GM23338 (cell line): ENCODE results near the gene SLC2A13. TPM values are rescaled to one million over a fixed set of nuclear protein-coding genes. Genes with fewer than 3 reads are reported as not detected.

ENCODE experiments used
- ATAC-seq: fragments of 200-7000 bp; cut with Tn5 transposase; 3 replicates; pipeline ENCODE4 v1.9.1; 2020
- DNase-seq: peaks from one replicate; pipeline ENCODE4 v3.0.0-alpha.2; 2015; ENCODE audit warnings: low spot score
- H2AFZ ChIP-seq: fragments of 200-600 bp; sonication (generic); 2 replicates; pipeline ENCODE4 v1.8.0; 2016; ENCODE audit warnings: antibody characterized with exemption, mild to moderate bottlenecking, moderate library complexity
- H3F3A ChIP-seq: fragments of 200-600 bp; sonication (generic); replicated peaks from 2 replicates; pipeline ENCODE4 v1.8.0; 2017; ENCODE audit warnings: antibody characterized with exemption, mixed run types, low read depth
- H3K27ac ChIP-seq: fragments of 200-600 bp; sonication (generic); 2 replicates; pipeline ENCODE4 v1.6.1; 2016; ENCODE audit warnings: low read depth
- H3K27me3 ChIP-seq: fragments of 200-600 bp; sonication (generic); 2 replicates; pipeline ENCODE4 v1.8.0; 2016; ENCODE audit warnings: mild to moderate bottlenecking, mixed run types, moderate library complexity; ENCODE audit not compliant: insufficient read depth
- H3K36me3 ChIP-seq: fragments of 200-600 bp; sonication (generic); 2 replicates; pipeline ENCODE4 v1.8.0; 2016; ENCODE audit warnings: mild to moderate bottlenecking; ENCODE audit not compliant: insufficient read depth
- H3K4me1 ChIP-seq: fragments of 200-600 bp; sonication (generic); 2 replicates; pipeline ENCODE4 v1.8.0; 2016; ENCODE audit warnings: mild to moderate bottlenecking, moderate library complexity; ENCODE audit not compliant: insufficient read depth
- H3K4me2 ChIP-seq: fragments of 200-600 bp; sonication (generic); 2 replicates; pipeline ENCODE4 v1.7.1; 2017; ENCODE audit warnings: mixed run types
- H3K4me3 ChIP-seq: fragments of 200-600 bp; sonication (generic); 2 replicates; pipeline ENCODE4 v1.6.1; 2016; ENCODE audit warnings: mixed run types
- H3K79me2 ChIP-seq: fragments of 200-600 bp; sonication (generic); replicated peaks from 2 replicates; pipeline ENCODE4 v1.8.0; 2017; ENCODE audit warnings: mild to moderate bottlenecking; ENCODE audit not compliant: insufficient read depth
- H3K9me2 ChIP-seq: fragments of 200-600 bp; sonication (generic); 2 replicates; pipeline ENCODE4 v1.8.0; 2017; ENCODE audit not compliant: insufficient read depth
- H4K20me1 ChIP-seq: fragments of 200-600 bp; sonication (generic); replicated peaks from 2 replicates; pipeline ENCODE4 v1.8.0; 2017; ENCODE audit warnings: mild to moderate bottlenecking; ENCODE audit not compliant: insufficient read depth
- H3K27ac Mint-ChIP-seq: 2 replicates; pipeline ENCODE4 v1.8.0; 2020; ENCODE audit warnings: inconsistent platforms, mild to moderate bottlenecking, moderate library complexity, mixed read lengths
- H3K27me3 Mint-ChIP-seq: 3 replicates; pipeline ENCODE4 v1.8.0; 2022; ENCODE audit warnings: low read depth, mild to moderate bottlenecking, moderate library complexity, mixed read lengths, inconsistent platforms; ENCODE audit not compliant: insufficient read depth, poor library complexity
- H3K36me3 Mint-ChIP-seq: 3 replicates; pipeline ENCODE4 v1.8.0; 2021; ENCODE audit warnings: low read depth, mild to moderate bottlenecking, inconsistent platforms, moderate library complexity, mixed read lengths
- H3K4me1 Mint-ChIP-seq: 3 replicates; pipeline ENCODE4 v1.8.0; 2020; ENCODE audit warnings: mild to moderate bottlenecking, inconsistent platforms, mixed read lengths
- H3K4me3 Mint-ChIP-seq: 3 replicates; pipeline ENCODE4 v1.8.0; 2021; ENCODE audit warnings: moderate library complexity, mild to moderate bottlenecking, inconsistent platforms, mixed read lengths
- H3K9me3 Mint-ChIP-seq: 3 replicates; pipeline ENCODE4 v1.8.0; 2020; ENCODE audit warnings: moderate library complexity, mild to moderate bottlenecking, inconsistent platforms, mixed read lengths
- CREB1 ChIP-seq: fragments of 250-450 bp; sonication (Bioruptor Pico); IDR thresholded peaks from 2 replicates; pipeline ENCODE4 v1.5.0; 2020; ENCODE audit warnings: low read depth, mild to moderate bottlenecking, moderate library complexity
- EZH2phosphoT487 ChIP-seq: fragments of 200-600 bp; sonication (generic); IDR thresholded peaks from one replicate; pipeline ENCODE4 v1.8.1; 2018; ENCODE audit warnings: antibody characterized with exemption; ENCODE audit not compliant: unreplicated experiment
- NANOG ChIP-seq: IDR thresholded peaks from 2 replicates; pipeline ENCODE4 v1.6.1; 2016; ENCODE audit warnings: antibody characterized with exemption, borderline replicate concordance
- REST ChIP-seq: IDR thresholded peaks from one replicate; pipeline ENCODE4 v1.6.1; 2018; ENCODE audit warnings: antibody characterized with exemption; ENCODE audit not compliant: unreplicated experiment
- STAT1 ChIP-seq: IDR thresholded peaks from one replicate; pipeline ENCODE4 v1.6.1; 2016; ENCODE audit warnings: antibody characterized with exemption; ENCODE audit not compliant: unreplicated experiment
- ZNF331 ChIP-seq: fragments of 250-450 bp; sonication (Bioruptor Pico); IDR thresholded peaks from 2 replicates; pipeline ENCODE4 v1.5.0; 2020; ENCODE audit warnings: low read depth, mild to moderate bottlenecking, moderate library complexity
- polyA plus RNA-seq: library from polyadenylated mRNA; unstranded; fragments of >200 nt; fragmentation: Nextera tagmentation; extraction: Ambion mirVana; gene quantifications from 2 replicates; pipeline ENCODE4 v1.2.1, GENCODE V29; 2016
- total RNA-seq: library from RNA; depleted of rRNA; stranded (reverse); fragments of >200 nt; shearing (Covaris generic); gene quantifications from 2 replicates; pipeline ENCODE4 v1.2.3, GENCODE V29; 2014
- TF ChIP-seq, protein P1 (sequence below), 2 experiments: fragments of 200-600 bp in 1 of 2; sonication (generic) in 1 of 2; conservative IDR thresholded peaks; 2 replicates each; pipeline versions ENCODE4 v1.5.1 to v1.6.1; 2016 to 2017; ENCODE audit warnings: antibody characterized with exemption in 2 of 2, low read depth in 2 of 2, mild to moderate bottlenecking in 2 of 2, moderate library complexity in 1 of 2
- TF ChIP-seq, protein P2 (sequence below): fragments of 250-450 bp; sonication (Bioruptor Pico); IDR thresholded peaks from 2 replicates; pipeline ENCODE4 v1.5.0; 2020; ENCODE audit warnings: mild to moderate bottlenecking, moderate library complexity

SLC2A13 gene
- total and polyA plus RNA-seq, 2 experiments from 2014 or later, result 6.8 to 22.7 TPM

- TF ChIP-seq STAT1, result no peak
- TF ChIP-seq CREB1 (CRISPR knock-in tag), result no peak
- no peak for TF ChIP-seq EZH2phosphoT487
- TF ChIP-seq NANOG, result no peak
- TF ChIP-seq, protein P1, sequence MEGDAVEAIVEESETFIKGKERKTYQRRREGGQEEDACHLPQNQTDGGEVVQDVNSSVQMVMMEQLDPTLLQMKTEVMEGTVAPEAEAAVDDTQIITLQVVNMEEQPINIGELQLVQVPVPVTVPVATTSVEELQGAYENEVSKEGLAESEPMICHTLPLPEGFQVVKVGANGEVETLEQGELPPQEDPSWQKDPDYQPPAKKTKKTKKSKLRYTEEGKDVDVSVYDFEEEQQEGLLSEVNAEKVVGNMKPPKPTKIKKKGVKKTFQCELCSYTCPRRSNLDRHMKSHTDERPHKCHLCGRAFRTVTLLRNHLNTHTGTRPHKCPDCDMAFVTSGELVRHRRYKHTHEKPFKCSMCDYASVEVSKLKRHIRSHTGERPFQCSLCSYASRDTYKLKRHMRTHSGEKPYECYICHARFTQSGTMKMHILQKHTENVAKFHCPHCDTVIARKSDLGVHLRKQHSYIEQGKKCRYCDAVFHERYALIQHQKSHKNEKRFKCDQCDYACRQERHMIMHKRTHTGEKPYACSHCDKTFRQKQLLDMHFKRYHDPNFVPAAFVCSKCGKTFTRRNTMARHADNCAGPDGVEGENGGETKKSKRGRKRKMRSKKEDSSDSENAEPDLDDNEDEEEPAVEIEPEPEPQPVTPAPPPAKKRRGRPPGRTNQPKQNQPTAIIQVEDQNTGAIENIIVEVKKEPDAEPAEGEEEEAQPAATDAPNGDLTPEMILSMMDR (conservative IDR thresholded peaks at IDR 0.05; ENCODE audit: low read depth in 2 of 2), result no peak
Observed at GRCh38 chr12:39780411-39780912, 325.4 kb downstream of the SLC2A13 start (continued).

DNA sequence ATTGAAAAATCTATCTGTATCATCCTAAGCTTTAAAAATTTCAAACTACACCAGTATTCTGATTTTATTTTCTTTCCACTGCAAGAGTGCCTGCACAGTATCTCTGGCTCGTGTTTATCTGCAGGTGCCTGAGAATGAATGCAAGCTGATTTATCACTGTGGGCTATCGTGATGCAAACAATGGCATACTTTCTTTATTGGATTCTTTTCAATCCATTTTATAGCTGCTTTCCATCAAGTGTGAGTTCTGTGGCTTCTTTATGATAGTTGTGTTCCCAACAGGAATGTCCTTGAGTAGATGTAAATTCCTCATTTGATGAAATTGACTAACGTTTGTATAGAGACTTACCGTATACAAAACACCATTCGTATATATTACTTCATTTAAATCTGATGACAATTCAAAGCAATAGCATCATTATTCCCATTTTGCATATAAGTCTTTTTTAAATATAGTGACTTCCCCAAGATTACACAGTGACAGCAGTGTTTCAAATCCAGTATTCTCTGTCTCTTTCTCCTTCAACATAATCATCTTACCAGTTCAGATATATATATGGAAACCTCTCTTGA lies 326.0 kb downstream of the SLC2A13 start:
- Mint-ChIP-seq H3K27me3 (no peaks in the 10 kb centered on the region), H3K4me1 (no peaks in the 10 kb centered on the region), H3K36me3 (peaks cover 6% of the 10 kb centered on the region; the same call in 2 of the 3 replicates), H3K27ac (no peak overlapping the region), H3K4me3 (no peak overlapping the region), H3K9me3 (no peaks in the 10 kb centered on the region; the same call in 2 of the 3 replicates)
- H4K20me1 ChIP-seq, result no peaks in the 10 kb centered on the region
- H2AFZ ChIP-seq, result no peak overlapping the region
- no peaks in the 10 kb centered on the region for H3F3A ChIP-seq
- H3K4me1 ChIP-seq, result no peaks in the 10 kb centered on the region
- no peaks in the 10 kb centered on the region for H3K79me2 ChIP-seq
- no peak for DNase-seq
- 0 out of 2 replicates have a peak, but pooled peaks cover 5% of the 10 kb centered on the region for H3K9me2 ChIP-seq
- ATAC-seq, result no peak
- no peak overlapping the region for H3K4me2 ChIP-seq
- TF ChIP-seq STAT1 (no peak), NANOG (no peak), ZNF331 (CRISPR knock-in tag) (no peak), EZH2phosphoT487 (no peak), REST (no peak)
- TF ChIP-seq, protein P2, sequence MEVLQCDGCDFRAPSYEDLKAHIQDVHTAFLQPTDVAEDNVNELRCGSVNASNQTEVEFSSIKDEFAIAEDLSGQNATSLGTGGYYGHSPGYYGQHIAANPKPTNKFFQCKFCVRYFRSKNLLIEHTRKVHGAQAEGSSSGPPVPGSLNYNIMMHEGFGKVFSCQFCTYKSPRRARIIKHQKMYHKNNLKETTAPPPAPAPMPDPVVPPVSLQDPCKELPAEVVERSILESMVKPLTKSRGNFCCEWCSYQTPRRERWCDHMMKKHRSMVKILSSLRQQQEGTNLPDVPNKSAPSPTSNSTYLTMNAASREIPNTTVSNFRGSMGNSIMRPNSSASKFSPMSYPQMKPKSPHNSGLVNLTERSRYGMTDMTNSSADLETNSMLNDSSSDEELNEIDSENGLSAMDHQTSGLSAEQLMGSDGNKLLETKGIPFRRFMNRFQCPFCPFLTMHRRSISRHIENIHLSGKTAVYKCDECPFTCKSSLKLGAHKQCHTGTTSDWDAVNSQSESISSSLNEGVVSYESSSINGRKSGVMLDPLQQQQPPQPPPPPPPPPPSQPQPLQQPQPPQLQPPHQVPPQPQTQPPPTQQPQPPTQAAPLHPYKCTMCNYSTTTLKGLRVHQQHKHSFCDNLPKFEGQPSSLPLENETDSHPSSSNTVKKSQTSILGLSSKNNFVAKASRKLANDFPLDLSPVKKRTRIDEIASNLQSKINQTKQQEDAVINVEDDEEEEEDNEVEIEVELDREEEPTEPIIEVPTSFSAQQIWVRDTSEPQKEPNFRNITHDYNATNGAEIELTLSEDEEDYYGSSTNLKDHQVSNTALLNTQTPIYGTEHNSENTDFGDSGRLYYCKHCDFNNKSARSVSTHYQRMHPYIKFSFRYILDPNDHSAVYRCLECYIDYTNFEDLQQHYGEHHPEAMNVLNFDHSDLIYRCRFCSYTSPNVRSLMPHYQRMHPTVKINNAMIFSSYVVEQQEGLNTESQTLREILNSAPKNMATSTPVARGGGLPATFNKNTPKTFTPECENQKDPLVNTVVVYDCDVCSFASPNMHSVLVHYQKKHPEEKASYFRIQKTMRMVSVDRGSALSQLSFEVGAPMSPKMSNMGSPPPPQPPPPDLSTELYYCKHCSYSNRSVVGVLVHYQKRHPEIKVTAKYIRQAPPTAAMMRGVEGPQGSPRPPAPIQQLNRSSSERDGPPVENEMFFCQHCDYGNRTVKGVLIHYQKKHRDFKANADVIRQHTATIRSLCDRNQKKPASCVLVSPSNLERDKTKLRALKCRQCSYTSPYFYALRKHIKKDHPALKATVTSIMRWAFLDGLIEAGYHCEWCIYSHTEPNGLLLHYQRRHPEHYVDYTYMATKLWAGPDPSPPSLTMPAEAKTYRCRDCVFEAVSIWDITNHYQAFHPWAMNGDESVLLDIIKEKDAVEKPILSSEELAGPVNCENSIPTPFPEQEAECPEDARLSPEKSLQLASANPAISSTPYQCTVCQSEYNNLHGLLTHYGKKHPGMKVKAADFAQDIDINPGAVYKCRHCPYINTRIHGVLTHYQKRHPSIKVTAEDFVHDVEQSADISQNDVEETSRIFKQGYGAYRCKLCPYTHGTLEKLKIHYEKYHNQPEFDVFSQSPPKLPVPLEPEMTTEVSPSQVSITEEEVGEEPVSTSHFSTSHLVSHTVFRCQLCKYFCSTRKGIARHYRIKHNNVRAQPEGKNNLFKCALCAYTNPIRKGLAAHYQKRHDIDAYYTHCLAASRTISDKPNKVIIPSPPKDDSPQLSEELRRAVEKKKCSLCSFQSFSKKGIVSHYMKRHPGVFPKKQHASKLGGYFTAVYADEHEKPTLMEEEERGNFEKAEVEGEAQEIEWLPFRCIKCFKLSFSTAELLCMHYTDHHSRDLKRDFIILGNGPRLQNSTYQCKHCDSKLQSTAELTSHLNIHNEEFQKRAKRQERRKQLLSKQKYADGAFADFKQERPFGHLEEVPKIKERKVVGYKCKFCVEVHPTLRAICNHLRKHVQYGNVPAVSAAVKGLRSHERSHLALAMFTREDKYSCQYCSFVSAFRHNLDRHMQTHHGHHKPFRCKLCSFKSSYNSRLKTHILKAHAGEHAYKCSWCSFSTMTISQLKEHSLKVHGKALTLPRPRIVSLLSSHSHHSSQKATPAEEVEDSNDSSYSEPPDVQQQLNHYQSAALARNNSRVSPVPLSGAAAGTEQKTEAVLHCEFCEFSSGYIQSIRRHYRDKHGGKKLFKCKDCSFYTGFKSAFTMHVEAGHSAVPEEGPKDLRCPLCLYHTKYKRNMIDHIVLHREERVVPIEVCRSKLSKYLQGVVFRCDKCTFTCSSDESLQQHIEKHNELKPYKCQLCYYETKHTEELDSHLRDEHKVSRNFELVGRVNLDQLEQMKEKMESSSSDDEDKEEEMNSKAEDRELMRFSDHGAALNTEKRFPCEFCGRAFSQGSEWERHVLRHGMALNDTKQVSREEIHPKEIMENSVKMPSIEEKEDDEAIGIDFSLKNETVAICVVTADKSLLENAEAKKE (CRISPR knock-in tag), result no peak
- H3K4me3 ChIP-seq, result no peak overlapping the region
- 0 out of 2 replicates have a peak, but pooled peaks cover 3% of the 10 kb centered on the region for H3K36me3 ChIP-seq
- no peak overlapping the region for H3K27ac ChIP-seq
- H3K27me3 ChIP-seq, result no peaks in the 10 kb centered on the region
